NB4 (cell line): ENCODE data around the gene MNAT1.

ENCODE experiments used
- POLR2A ChIP-seq: IDR thresholded peaks from 2 replicates; pipeline ENCODE4 v1.6.1; 2011; ENCODE audit warnings: mild to moderate bottlenecking; ENCODE audit not compliant: insufficient read length; ENCODE audit errors: extremely low read depth
- TF ChIP-seq, protein P1 (sequence below): IDR thresholded peaks from one replicate; pipeline ENCODE4 v1.5.1; 2012; ENCODE audit warnings: low read depth, low read length
- TF ChIP-seq, protein P2 (sequence below): IDR thresholded peaks from 2 replicates; pipeline ENCODE4 v1.6.1; 2011; ENCODE audit warnings: low read depth, low read length

DNA sequence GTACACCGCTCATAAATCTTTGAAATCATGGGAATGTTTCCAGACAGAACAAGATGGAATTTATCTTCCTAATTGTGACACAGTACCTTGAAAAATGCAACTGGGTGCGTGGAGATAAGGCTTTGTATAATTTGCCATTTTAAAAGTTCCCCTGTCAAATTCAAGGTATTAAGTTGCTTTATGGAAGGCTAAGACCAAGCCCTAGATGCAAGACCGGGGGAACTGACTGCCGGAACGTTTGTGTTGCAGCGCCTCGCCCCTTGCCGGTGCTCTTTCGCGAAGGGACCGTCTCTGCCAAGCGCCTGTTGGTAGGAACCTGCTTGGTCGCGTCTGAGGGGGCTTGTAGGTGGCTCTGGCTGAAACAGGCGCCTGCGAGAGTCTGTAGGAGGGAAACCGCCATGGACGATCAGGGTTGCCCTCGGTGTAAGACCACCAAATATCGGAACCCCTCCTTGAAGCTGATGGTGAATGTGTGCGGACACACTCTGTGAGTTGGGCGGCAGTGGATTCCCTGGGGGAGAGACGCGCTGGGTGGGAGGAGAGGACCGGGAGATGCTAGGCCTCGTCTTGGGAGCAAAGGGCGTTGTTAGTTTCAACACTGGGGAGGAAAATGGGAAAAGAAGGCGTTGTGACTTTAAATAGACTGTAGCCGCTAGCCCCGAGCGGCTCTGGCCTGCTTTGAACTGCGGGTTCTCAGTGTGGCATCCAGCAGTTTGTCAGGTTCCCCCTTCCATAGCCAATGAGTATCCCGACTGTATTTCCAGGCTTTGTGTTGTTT, at the start of gene MNAT1:
- TF ChIP-seq, protein P1, sequence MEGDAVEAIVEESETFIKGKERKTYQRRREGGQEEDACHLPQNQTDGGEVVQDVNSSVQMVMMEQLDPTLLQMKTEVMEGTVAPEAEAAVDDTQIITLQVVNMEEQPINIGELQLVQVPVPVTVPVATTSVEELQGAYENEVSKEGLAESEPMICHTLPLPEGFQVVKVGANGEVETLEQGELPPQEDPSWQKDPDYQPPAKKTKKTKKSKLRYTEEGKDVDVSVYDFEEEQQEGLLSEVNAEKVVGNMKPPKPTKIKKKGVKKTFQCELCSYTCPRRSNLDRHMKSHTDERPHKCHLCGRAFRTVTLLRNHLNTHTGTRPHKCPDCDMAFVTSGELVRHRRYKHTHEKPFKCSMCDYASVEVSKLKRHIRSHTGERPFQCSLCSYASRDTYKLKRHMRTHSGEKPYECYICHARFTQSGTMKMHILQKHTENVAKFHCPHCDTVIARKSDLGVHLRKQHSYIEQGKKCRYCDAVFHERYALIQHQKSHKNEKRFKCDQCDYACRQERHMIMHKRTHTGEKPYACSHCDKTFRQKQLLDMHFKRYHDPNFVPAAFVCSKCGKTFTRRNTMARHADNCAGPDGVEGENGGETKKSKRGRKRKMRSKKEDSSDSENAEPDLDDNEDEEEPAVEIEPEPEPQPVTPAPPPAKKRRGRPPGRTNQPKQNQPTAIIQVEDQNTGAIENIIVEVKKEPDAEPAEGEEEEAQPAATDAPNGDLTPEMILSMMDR: no peak
- TF ChIP-seq, protein P2, sequence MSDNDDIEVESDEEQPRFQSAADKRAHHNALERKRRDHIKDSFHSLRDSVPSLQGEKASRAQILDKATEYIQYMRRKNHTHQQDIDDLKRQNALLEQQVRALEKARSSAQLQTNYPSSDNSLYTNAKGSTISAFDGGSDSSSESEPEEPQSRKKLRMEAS: 0 out of 2 replicates have a peak, but pooled peaks have one; percentile 18
- TF ChIP-seq POLR2A: peak; percentile 78
